Left lung (tissue), 10 donors: ENCODE results near the gene EIF4E1B. TPM values are rescaled to one million over a fixed set of nuclear protein-coding genes. Genes with fewer than 3 reads are reported as not detected.

Source experiments
- ATAC-seq: fragments of 200-7000 bp; cut with Tn5 transposase; one replicate; pipeline ENCODE4 v1.9.1; 2020; ENCODE audit warnings: moderate library complexity
- DNase-seq, 4 donors: peaks; one replicate each; pipeline ENCODE4 v3.0.0-alpha.2; 2013 to 2020
- H3K27ac ChIP-seq, 2 donors: fragments of 200-600 bp; sonication (generic) in 1 of 2; one replicate each; pipeline versions ENCODE4 v1.5.0 to v1.8.0; 2020 to 2021
- H3K27me3 ChIP-seq, 2 donors: fragments of 200-600 bp; sonication (generic) in 1 of 2; one replicate each; pipeline versions ENCODE4 v1.5.0 to v1.8.0; 2020 to 2021
- H3K36me3 ChIP-seq, 2 donors: fragments of 200-600 bp; sonication (generic) in 1 of 2; one replicate each; pipeline versions ENCODE4 v1.5.0 to v1.8.0; 2020 to 2021
- H3K4me1 ChIP-seq, 2 donors: fragments of 200-600 bp; one replicate each; pipeline ENCODE4 v1.8.0; 2021
- H3K4me3 ChIP-seq, 2 donors: fragments of 200-600 bp; sonication (generic) in 1 of 2; one replicate each; pipeline versions ENCODE4 v1.5.0 to v1.8.0; 2020 to 2021; ENCODE audit warnings: mild to moderate bottlenecking in 1 of 2
- H3K9me3 ChIP-seq, 2 donors: fragments of 200-600 bp; sonication (generic) in 1 of 2; one replicate each; pipeline versions ENCODE4 v1.5.0 to v1.8.0; 2020 to 2021
- CTCF ChIP-seq, 2 donors: fragments of 200-600 bp; sonication (generic) in 1 of 2; IDR thresholded peaks; one replicate each; pipeline versions ENCODE4 v1.5.0 to v1.8.0; 2021; ENCODE audit warnings: antibody characterized with exemption in 2 of 2
- intact Hi-C, 2 donors: fragments of 100-400 bp; cut with DNase I; formaldehyde crosslinking; loops; one replicate each; pipeline versions ENCODE4 v1.11.2 to v1.14.2; 2022
- polyA plus RNA-seq, 6 donors: library from polyadenylated mRNA; unstranded; fragments of 120-200 nt; gene quantifications; one replicate each; pipeline ENCODE4 v1.2.1, GENCODE V29; 2013; ENCODE audit not compliant: insufficient read length in 6 of 6
- total RNA-seq, 2 donors: library from RNA; stranded (reverse); fragmentation: NEBNext Ultra II Directional; extraction: Animal tissue kit (Norgen Biotek cat#: 25700); gene quantifications; one replicate each; pipeline ENCODE4 v1.2.1, GENCODE V29; 2021
- donor health status: DM: no; HTN: yes; CAD: no.
- donor health status: DM: no; HTN: no; CAD: no.

The EIF4E1B gene
- total and polyA plus RNA-seq, 8 donors: 0.07 to 0.10 (median 0.08) TPM; not detected in 5

GRCh38 chr5:176618783-176619182 lies 11.7 kb upstream of the EIF4E1B start:
- intact Hi-C loops: no loop called here
- peaks cover 44 to 90% of the 10 kb centered on the region in 2 donors for H3K27me3 ChIP-seq
- no peak for TF ChIP-seq CTCF (IDR thresholded peaks at IDR 0.05)
- DNase-seq (no peak), ATAC-seq (no peak)
- no peak overlapping the region for H3K4me3 ChIP-seq
- peaks cover 11 to 18% of the 10 kb centered on the region in 2 donors for H3K4me1 ChIP-seq
- no peaks in the 10 kb centered on the region for H3K36me3 ChIP-seq
- H3K9me3 ChIP-seq: no peaks in the 10 kb centered on the region
- no peak overlapping the region for H3K27ac ChIP-seq

- intact Hi-C loops: no loop called here
- no peak for TF ChIP-seq CTCF (IDR thresholded peaks at IDR 0.05)
- ATAC-seq: peak; percentile 86
- Histone ChIP-seq H3K36me3 (no peaks in the 10 kb centered on the region), H3K27ac (no peak overlapping the region), H3K9me3 (no peaks in the 10 kb centered on the region), H3K27me3 (peaks cover 44 to 92% of the 10 kb centered on the region in 2 donors), H3K4me3 (no peak overlapping the region), H3K4me1 (peaks cover 11 to 18% of the 10 kb centered on the region in 2 donors)
- DNase-seq: peak in 3 of 4 donors; percentile 61 to 84 (median 73)
Measured at GRCh38 chr5:176619203-176619568, 11.3 kb upstream of the EIF4E1B start.

- no peaks in the 10 kb centered on the region for H3K36me3 ChIP-seq
- ATAC-seq: no peak
- intact Hi-C loops: no loop called here
- no peaks in the 10 kb centered on the region for H3K9me3 ChIP-seq
- H3K4me3 ChIP-seq: no peak overlapping the region
- no peak for DNase-seq
- no peak for TF ChIP-seq CTCF (IDR thresholded peaks at IDR 0.05)
- peaks cover 44 to 93% of the 10 kb centered on the region in 2 donors for H3K27me3 ChIP-seq
- H3K27ac ChIP-seq: no peak overlapping the region
- peaks cover 11 to 18% of the 10 kb centered on the region in 2 donors for H3K4me1 ChIP-seq
Measured at GRCh38 chr5:176619569-176620332, 10.7 kb upstream of the EIF4E1B start.

- DNase-seq: peak in 1 of 4 donors; percentile 52
- H3K27ac ChIP-seq: no peak overlapping the region
- ATAC-seq: peak; percentile 28
- H3K36me3 ChIP-seq: no peaks in the 10 kb centered on the region
- H3K9me3 ChIP-seq: no peaks in the 10 kb centered on the region
- TF ChIP-seq CTCF (IDR thresholded peaks at IDR 0.05): no peak
- H3K27me3 ChIP-seq: peaks cover 44 to 95% of the 10 kb centered on the region in 2 donors
- intact Hi-C loops: no loop called here
- H3K4me3 ChIP-seq: peak overlapping the region in 1 of 2 donors; percentile 6
- H3K4me1 ChIP-seq: peaks cover 11 to 18% of the 10 kb centered on the region in 2 donors
Measured at GRCh38 chr5:176620333-176620981, 10.0 kb upstream of the EIF4E1B start.

- Histone ChIP-seq H3K4me3 (no peak overlapping the region), H3K36me3 (no peaks in the 10 kb centered on the region), H3K27me3 (peaks cover 44 to 95% of the 10 kb centered on the region in 2 donors), H3K27ac (no peak overlapping the region), H3K4me1 (peaks cover 11 to 18% of the 10 kb centered on the region in 2 donors), H3K9me3 (no peaks in the 10 kb centered on the region)
- intact Hi-C loops: no loop called here
- no peak for TF ChIP-seq CTCF (IDR thresholded peaks at IDR 0.05)
- no peak for ATAC-seq
- no peak for DNase-seq
Measured at GRCh38 chr5:176621661-176622079, 8.8 kb upstream of the EIF4E1B start.
